ENCODE data around the gene PLEKHG4B. TPM values are rescaled to one million over a fixed set of nuclear protein-coding genes. Genes with fewer than 3 reads are reported as not detected.

Gene PLEKHG4B
- total and polyA plus RNA-seq, 2 of the 8 experiments (the other 6 are each of a cell fraction or from before 2014, with no cell fraction given), result 31.1 to 43.6 TPM

- peak; percentile 51 for TF ChIP-seq CHD7 (IDR thresholded peaks at IDR 0.05; ENCODE audit: insufficient replicate concordance, low read length)
- peak; percentile 64 to 68; a peak in 2 of 4 replicates for TF ChIP-seq SIN3A (conservative IDR thresholded peaks at IDR 0.05 in 1 of 2, IDR thresholded peaks at IDR 0.05 in 1 of 2; ENCODE audit: low read depth in 1 of 2, low read length in 2 of 2)
- no peak for TF ChIP-seq TAF7 (optimal IDR thresholded peaks at IDR 0.05; ENCODE audit: borderline replicate concordance, low read depth, low read length)
- TF ChIP-seq SP1 (IDR thresholded peaks at IDR 0.05; ENCODE audit: low read depth, low read length), result peak; percentile 77
- TF ChIP-seq POLR2AphosphoS5 (IDR thresholded peaks at IDR 0.05; ENCODE audit: low read depth, low read length), result no peak; the same call in 1 of the 2 replicates
- no peak for TF ChIP-seq CEBPB (IDR thresholded peaks at IDR 0.05; ENCODE audit: low read depth, low read length)
- no peak for TF ChIP-seq RFX5 (IDR thresholded peaks at IDR 0.05; ENCODE audit: borderline replicate concordance, low read depth, low read length)
- TF ChIP-seq POU5F1 (IDR thresholded peaks at IDR 0.05; ENCODE audit: low read depth, low read length), result 0 out of 2 replicates have a peak, but pooled peaks have one; percentile 19
- no peak for TF ChIP-seq PHF8 (conservative IDR thresholded peaks at IDR 0.05; ENCODE audit: low read depth, low read length)
- no peak for TF ChIP-seq SIX5 (IDR thresholded peaks at IDR 0.05; ENCODE audit: low read depth, low read length)
- TF ChIP-seq TCF12 (IDR thresholded peaks at IDR 0.05; ENCODE audit: low read depth, low read length), result peak; percentile 74; the same call in 1 of the 2 replicates
- TF ChIP-seq ASH2L (IDR thresholded peaks at IDR 0.05; ENCODE audit: low read length), result peak; percentile 73
- TF ChIP-seq BRCA1 (IDR thresholded peaks at IDR 0.05; ENCODE audit: low read depth, low read length), result no peak
Observed at GRCh38 chr5:82097-82496, 9.9 kb upstream of the PLEKHG4B start (continued).
